CD14-positive monocyte (primary cell): ENCODE results near the gene CYB5A. TPM values are rescaled to one million over a fixed set of nuclear protein-coding genes. Genes with fewer than 3 reads are reported as not detected.

ENCODE experiments used
- DNase-seq, 3 donors: peaks; one replicate each; pipeline ENCODE4 v3.0.0-alpha.2; 2011 to 2022
- H2AFZ ChIP-seq: 2 replicates; pipeline ENCODE4 v1.6.0; 2012; ENCODE audit warnings: mild to moderate bottlenecking, low read depth, low read length, inconsistent platforms; ENCODE audit not compliant: insufficient read depth, poor library complexity, severe bottlenecking
- H3K27ac ChIP-seq, 2 donors: 1 replicate in 1 of 2; 2 replicates in 1 of 2; pipeline ENCODE4 v1.5.1; 2012 to 2013; ENCODE audit warnings: low read length in 2 of 2, control low read depth in 1 of 2, inconsistent platforms in 1 of 2, low read depth in 1 of 2, mild to moderate bottlenecking in 1 of 2
- H3K27me3 ChIP-seq, 2 donors: one replicate each; pipeline versions ENCODE4 v1.6.0 to v1.6.1; 2011 to 2013; ENCODE audit warnings: low read length in 2 of 2; ENCODE audit not compliant: control insufficient read depth in 2 of 2, insufficient read depth in 2 of 2
- H3K36me3 ChIP-seq, 2 donors: replicated peaks in 1 of 2; 1 replicate in 1 of 2; 2 replicates in 1 of 2; pipeline versions ENCODE4 v1.5.1 to v1.6.1; 2012 to 2013; ENCODE audit warnings: low read length in 2 of 2, control low read depth in 1 of 2, inconsistent platforms in 1 of 2, mild to moderate bottlenecking in 1 of 2; ENCODE audit not compliant: insufficient read depth in 2 of 2, control insufficient read depth in 1 of 2
- H3K4me1 ChIP-seq, 2 donors: 1 replicate in 1 of 2; 2 replicates in 1 of 2; pipeline versions ENCODE4 v1.5.1 to v1.6.1; 2012 to 2013; ENCODE audit warnings: low read length in 2 of 2, control low read depth in 1 of 2, inconsistent platforms in 1 of 2, mild to moderate bottlenecking in 1 of 2, moderate library complexity in 1 of 2; ENCODE audit not compliant: insufficient read depth in 2 of 2, control insufficient read depth in 1 of 2
- H3K4me2 ChIP-seq: replicated peaks from 2 replicates; pipeline ENCODE3; 2012; ENCODE audit warnings: low read length, moderate library complexity, mild to moderate bottlenecking; ENCODE audit not compliant: poor library complexity, severe bottlenecking; ENCODE audit errors: extremely low read depth
- H3K4me3 ChIP-seq, 3 experiments: fragments of 200-600 bp in 1 of 3; sonication (generic) in 1 of 3; replicated peaks in 1 of 3; 1 replicate in 2 of 3; 2 replicates in 1 of 3; pipeline ENCODE4 v1.5.1; 2011 to 2013; ENCODE audit warnings: low read length in 3 of 3, mild to moderate bottlenecking in 3 of 3, control low read depth in 2 of 3, low read depth in 2 of 3, inconsistent platforms in 1 of 3, moderate library complexity in 1 of 3
- H3K79me2 ChIP-seq: 2 replicates; pipeline ENCODE4 v1.6.0; 2012; ENCODE audit warnings: mild to moderate bottlenecking, control low read depth, inconsistent platforms, low read length, moderate library complexity; ENCODE audit not compliant: insufficient read depth
- H3K9ac ChIP-seq: 2 replicates; pipeline ENCODE4 v1.6.0; 2017; ENCODE audit warnings: low read length, mild to moderate bottlenecking; ENCODE audit not compliant: insufficient read depth, poor library complexity, severe bottlenecking
- H3K9me3 ChIP-seq, 2 donors: replicated peaks in 1 of 2; 1 replicate in 1 of 2; 2 replicates in 1 of 2; pipeline versions ENCODE4 v1.5.1 to v1.6.1; 2012 to 2013; ENCODE audit warnings: low read length in 2 of 2, control low read depth in 1 of 2; ENCODE audit not compliant: control insufficient read depth in 1 of 2, insufficient read depth in 1 of 2
- H4K20me1 ChIP-seq: 2 replicates; pipeline ENCODE4 v1.6.0; 2012; ENCODE audit warnings: mild to moderate bottlenecking, low read length, control low read depth, moderate library complexity; ENCODE audit not compliant: insufficient read depth
- H3K27ac Mint-ChIP-seq, 7 donors: one replicate each; pipeline ENCODE4 v1.8.0; 2020; ENCODE audit warnings: mild to moderate bottlenecking in 7 of 7, mixed read lengths in 7 of 7, moderate library complexity in 6 of 7, inconsistent platforms in 2 of 7
- H3K27me3 Mint-ChIP-seq, 3 donors: one replicate each; pipeline ENCODE4 v1.8.0; 2021 to 2022; ENCODE audit warnings: low read depth in 3 of 3, mild to moderate bottlenecking in 3 of 3, mixed read lengths in 3 of 3, moderate library complexity in 3 of 3, inconsistent platforms in 1 of 3
- H3K36me3 Mint-ChIP-seq, 2 donors: one replicate each; pipeline ENCODE4 v1.8.0; 2020; ENCODE audit warnings: mixed read lengths in 2 of 2, inconsistent platforms in 1 of 2, mild to moderate bottlenecking in 1 of 2
- H3K4me1 Mint-ChIP-seq: one replicate; pipeline ENCODE4 v1.8.0; 2020; ENCODE audit warnings: mild to moderate bottlenecking, mixed read lengths
- H3K4me3 Mint-ChIP-seq, 2 donors: one replicate each; pipeline ENCODE4 v1.8.0; 2020; ENCODE audit warnings: mild to moderate bottlenecking in 2 of 2, mixed read lengths in 2 of 2, moderate library complexity in 1 of 2
- H3K9me3 Mint-ChIP-seq, 7 donors: one replicate each; pipeline ENCODE4 v1.8.0; 2020 to 2022; ENCODE audit warnings: mixed read lengths in 7 of 7, mild to moderate bottlenecking in 6 of 7, moderate library complexity in 6 of 7, inconsistent platforms in 2 of 7
- CTCF ChIP-seq: fragments of 200-600 bp; IDR thresholded peaks from one replicate; pipeline ENCODE4 v1.8.0; 2022; ENCODE audit warnings: antibody characterized with exemption, mild to moderate bottlenecking
- WGBS: methylation state at CpG from one replicate; pipeline ENCODE4 v1.1.5; 2013; ENCODE audit warnings: missing lambda C conversion rate; ENCODE audit not compliant: insufficient coverage; 5-methylcytosine and 5-hydroxymethylcytosine counted together
- intact Hi-C, 2 donors: fragments of 100-400 bp; cut with micrococcal nuclease; formaldehyde crosslinking; loops; one replicate each; pipeline versions ENCODE4 v1.15.0 to v1.15.1; 2023
- polyA plus RNA-seq, 3 donors: library from polyadenylated mRNA; depleted of rRNA in 1 of 3; unstranded in 2 of 3; stranded (reverse) in 1 of 3; fragments of 300-500 nt in 2 of 3; fragments of >200 nt in 1 of 3; fragmentation: Illumina TruSeq in 2 of 3; gene quantifications; 1 replicate in 2 of 3; 2 replicates in 1 of 3; pipeline ENCODE4 v1.2.3, GENCODE V29; 2012 to 2021

The CYB5A gene
- polyA plus RNA-seq, 3 donors: 19.0 to 27.6 (median 22.4) TPM

- Histone ChIP-seq H3K27ac (no peak overlapping the region), H3K36me3 (no peaks in the 10 kb centered on the region), H3K9me3 (no peaks in the 10 kb centered on the region), H3K27me3 (no peaks in the 10 kb centered on the region), H3K9ac (no peak overlapping the region), H3K79me2 (no peaks in the 10 kb centered on the region), H3K4me1 (peaks cover 14 to 29% of the 10 kb centered on the region in 2 donors), H2AFZ (no peak overlapping the region), H3K4me2 (no peak overlapping the region), H3K4me3 (no peak overlapping the region), H4K20me1 (no peaks in the 10 kb centered on the region)
- no peak overlapping the region for H3K27ac Mint-ChIP-seq
- no peak for DNase-seq
- no peak overlapping the region for H3K4me3 Mint-ChIP-seq
- 97% methylated on average over 4 of the region's 5 CpGs for WGBS
- TF ChIP-seq CTCF: no peak
- peaks cover 33% of the 10 kb centered on the region for H3K4me1 Mint-ChIP-seq
- peaks cover 0 to 5% (median 2%) of the 10 kb centered on the region in 3 donors for H3K27me3 Mint-ChIP-seq
- peaks cover 0 to 2% (median 0%) of the 10 kb centered on the region in 7 donors for H3K9me3 Mint-ChIP-seq
- intact Hi-C loops: no loop called here
- peaks cover 0 to 5% of the 10 kb centered on the region in 2 donors for H3K36me3 Mint-ChIP-seq
Measured at GRCh38 chr18:74288041-74288440, 3.7 kb downstream of the CYB5A start.

- Mint-ChIP-seq H3K27me3 (peaks cover 0 to 5% (median 2%) of the 10 kb centered on the region in 3 donors), H3K4me3 (no peak overlapping the region), H3K27ac (no peak overlapping the region), H3K4me1 (peaks cover 37% of the 10 kb centered on the region), H3K36me3 (peaks cover 0 to 5% of the 10 kb centered on the region in 2 donors), H3K9me3 (peaks cover 0 to 2% (median 0%) of the 10 kb centered on the region in 7 donors)
- TF ChIP-seq CTCF: no peak
- no peak overlapping the region for H3K4me3 ChIP-seq
- H3K9me3 ChIP-seq: no peaks in the 10 kb centered on the region
- DNase-seq: no peak
- intact Hi-C loops: no loop called here
- H4K20me1 ChIP-seq: no peaks in the 10 kb centered on the region
- no peaks in the 10 kb centered on the region for H3K79me2 ChIP-seq
- H3K36me3 ChIP-seq: no peaks in the 10 kb centered on the region
- H3K4me1 ChIP-seq: peaks cover 12 to 29% of the 10 kb centered on the region in 2 donors
- WGBS: no CpG with 5 or more reads among the region's 2 CpGs
- H3K27ac ChIP-seq: no peak overlapping the region
- no peak overlapping the region for H2AFZ ChIP-seq
- no peaks in the 10 kb centered on the region for H3K27me3 ChIP-seq
- H3K4me2 ChIP-seq: no peak overlapping the region
- no peak overlapping the region for H3K9ac ChIP-seq
Measured at GRCh38 chr18:74286856-74287255, 4.9 kb downstream of the CYB5A start.
